AG10803 (cell line): ENCODE data around the gene ANAPC16.

ENCODE experiments used
- DNase-seq: peaks from one replicate; pipeline ENCODE4 v3.0.0; 2010; ENCODE audit warnings: low read depth
- H3K4me3 ChIP-seq: 2 replicates; pipeline ENCODE4 v1.5.1; 2011; ENCODE audit warnings: mild to moderate bottlenecking, low read length, control low read depth
- CTCF ChIP-seq: conservative IDR thresholded peaks from 2 replicates; pipeline ENCODE4 v1.5.1; 2011; ENCODE audit warnings: mild to moderate bottlenecking, low read length, control low read depth, inconsistent platforms

ANAPC16 gene

DNA sequence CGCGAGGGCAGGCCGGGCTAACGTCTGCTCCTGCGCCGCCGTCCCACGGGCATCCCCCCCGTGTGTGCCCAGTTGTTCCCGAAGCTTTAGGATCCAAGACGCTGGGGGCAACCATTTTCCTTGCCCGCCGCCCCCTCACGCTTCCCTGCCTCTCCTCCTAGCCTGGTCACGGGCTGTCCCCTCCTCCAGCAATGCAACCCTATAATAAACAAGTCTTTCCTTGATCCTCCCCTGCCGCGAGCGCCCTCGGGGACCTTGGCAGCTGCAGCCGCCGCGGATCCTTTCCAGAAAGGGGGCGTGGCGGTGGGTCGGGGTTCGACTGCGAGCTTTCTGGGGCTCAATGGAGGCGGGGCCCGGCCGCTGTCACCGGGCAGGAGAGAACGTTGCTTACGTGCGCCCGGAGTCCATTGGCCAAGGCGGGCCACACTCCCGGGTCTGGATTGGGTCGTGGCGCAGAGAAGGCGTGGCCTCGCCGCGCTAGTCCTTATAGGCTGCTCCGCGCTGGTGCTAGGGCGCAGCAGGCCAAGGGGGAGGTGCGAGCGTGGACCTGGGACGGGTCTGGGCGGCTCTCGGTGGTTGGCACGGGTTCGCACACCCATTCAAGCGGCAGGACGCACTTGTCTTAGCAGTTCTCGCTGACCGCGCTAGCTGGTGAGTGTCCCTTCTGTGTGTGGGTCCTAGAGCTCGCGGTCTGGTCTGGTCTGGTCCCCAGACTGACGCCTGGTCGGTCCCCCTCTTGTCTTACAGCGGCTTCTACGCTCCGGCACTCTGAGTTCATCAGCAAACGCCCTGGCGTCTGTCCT is 57.8 kb downstream of the ANAPC16 start, which contains the start of gene DDIT4:
DDIT4 (plus strand) TSS at position 515 of the 803 bp plus-strand sequence. CDS start 293 bp downstream, outside the sequence.
- peak within 1 kb of the TSS; percentile 100 for H3K4me3 ChIP-seq
- TF ChIP-seq CTCF = no peak
- DNase-seq = peak; percentile 100

- no peak for TF ChIP-seq CTCF
- peak overlapping the region; percentile 100 for H3K4me3 ChIP-seq
- DNase-seq = no peak
Measured at GRCh38 chr10:72274213-72274729, 58.5 kb downstream of the ANAPC16 start.

DNA sequence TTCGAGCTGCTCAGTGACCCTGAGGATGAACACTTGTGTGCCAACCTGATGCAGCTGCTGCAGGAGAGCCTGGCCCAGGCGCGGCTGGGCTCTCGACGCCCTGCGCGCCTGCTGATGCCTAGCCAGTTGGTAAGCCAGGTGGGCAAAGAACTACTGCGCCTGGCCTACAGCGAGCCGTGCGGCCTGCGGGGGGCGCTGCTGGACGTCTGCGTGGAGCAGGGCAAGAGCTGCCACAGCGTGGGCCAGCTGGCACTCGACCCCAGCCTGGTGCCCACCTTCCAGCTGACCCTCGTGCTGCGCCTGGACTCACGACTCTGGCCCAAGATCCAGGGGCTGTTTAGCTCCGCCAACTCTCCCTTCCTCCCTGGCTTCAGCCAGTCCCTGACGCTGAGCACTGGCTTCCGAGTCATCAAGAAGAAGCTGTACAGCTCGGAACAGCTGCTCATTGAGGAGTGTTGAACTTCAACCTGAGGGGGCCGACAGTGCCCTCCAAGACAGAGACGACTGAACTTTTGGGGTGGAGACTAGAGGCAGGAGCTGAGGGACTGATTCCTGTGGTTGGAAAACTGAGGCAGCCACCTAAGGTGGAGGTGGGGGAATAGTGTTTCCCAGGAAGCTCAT is 59.0 kb downstream of the ANAPC16 start:
- peak; percentile 73 for DNase-seq
- peak; percentile 70 for TF ChIP-seq CTCF
- H3K4me3 ChIP-seq = peak overlapping the region; percentile 100

GRCh38 chr10:72275351-72276012 is 59.7 kb downstream of the ANAPC16 start:
- peak overlapping the region; percentile 100 for H3K4me3 ChIP-seq
- no peak for DNase-seq

DNA sequence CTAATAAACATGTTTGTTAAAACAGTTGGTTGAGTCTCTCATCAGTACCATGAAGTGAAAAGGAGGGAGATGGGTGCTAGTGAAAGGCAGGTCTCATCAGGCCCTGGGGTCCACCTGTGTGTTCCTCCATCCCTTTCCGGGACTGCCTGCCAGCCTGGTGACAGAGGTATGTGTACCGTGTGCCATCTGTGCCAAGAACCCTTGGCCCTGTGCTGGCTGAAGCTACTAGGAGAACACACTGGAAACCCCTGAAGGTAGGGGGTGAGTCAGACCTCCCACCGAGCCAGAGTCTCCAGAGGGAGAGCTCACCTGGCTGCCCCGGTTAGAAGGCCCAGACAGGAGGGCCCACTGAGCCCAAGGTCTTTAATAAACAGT is 60.2 kb downstream of the ANAPC16 start:
- TF ChIP-seq CTCF = no peak
- peak overlapping the region; percentile 100 for H3K4me3 ChIP-seq
- no peak for DNase-seq

More at GRCh38 chr10:72275351-72276012, 59.7 kb downstream of the ANAPC16 start:
- no peak for TF ChIP-seq CTCF

DNA sequence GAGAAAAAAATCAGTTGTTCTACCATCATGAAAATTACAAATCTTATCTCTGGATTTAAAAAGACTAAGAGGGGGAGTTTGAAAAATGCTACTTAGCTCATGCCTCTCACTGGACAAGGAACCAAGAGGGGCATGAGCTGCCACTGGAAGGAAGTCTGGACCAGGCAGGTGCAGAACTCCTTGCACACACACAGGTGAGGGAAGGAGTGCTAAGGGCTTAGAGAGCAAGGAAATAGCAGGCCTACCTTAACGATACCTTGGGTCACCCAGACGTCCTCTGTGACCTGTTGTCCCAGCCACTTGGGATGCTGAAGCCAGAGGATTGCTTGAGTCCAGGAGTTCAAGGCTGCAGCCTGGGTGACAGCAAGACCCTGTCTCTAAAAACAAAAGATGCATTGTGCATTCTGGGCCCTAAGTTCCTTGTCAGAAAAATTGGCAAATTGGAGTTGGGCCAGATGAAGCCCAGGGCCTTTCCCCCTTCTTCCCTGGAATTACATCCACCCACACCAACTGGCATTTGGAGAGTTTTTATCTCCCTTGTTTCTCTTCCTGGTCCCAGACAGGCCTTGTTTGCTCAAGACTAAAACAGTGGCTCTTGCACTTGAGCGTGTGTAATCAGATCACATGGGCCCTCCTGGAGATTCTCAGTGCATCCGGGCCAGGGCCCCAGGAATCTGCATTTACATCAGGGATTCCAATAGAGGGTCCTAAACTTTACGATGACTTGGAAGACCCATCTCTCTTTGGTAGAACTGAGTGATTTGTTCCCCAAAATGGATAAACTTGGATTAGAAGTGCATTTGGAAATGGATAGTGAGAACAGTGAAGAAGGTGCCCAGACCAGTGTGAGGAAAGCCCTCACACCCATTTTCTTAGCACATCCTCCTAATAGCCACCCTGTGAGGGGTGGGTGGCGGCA is 60.9 kb downstream of the ANAPC16 start:
- DNase-seq = peak; percentile 84
- H3K4me3 ChIP-seq = peak overlapping the region; percentile 100

More for the DNA sequence above, 60.9 kb downstream of the ANAPC16 start:
- TF ChIP-seq CTCF = no peak
